ENCODE measurements around the gene IL10RB. TPM values are rescaled to one million over a fixed set of nuclear protein-coding genes. Genes with fewer than 3 reads are reported as not detected.

IL10RB gene
- total and polyA plus RNA-seq, 2 of the 8 experiments (the other 6 are each of a cell fraction or from before 2014, with no cell fraction given) = 2.7 to 3.2 TPM

DNA sequence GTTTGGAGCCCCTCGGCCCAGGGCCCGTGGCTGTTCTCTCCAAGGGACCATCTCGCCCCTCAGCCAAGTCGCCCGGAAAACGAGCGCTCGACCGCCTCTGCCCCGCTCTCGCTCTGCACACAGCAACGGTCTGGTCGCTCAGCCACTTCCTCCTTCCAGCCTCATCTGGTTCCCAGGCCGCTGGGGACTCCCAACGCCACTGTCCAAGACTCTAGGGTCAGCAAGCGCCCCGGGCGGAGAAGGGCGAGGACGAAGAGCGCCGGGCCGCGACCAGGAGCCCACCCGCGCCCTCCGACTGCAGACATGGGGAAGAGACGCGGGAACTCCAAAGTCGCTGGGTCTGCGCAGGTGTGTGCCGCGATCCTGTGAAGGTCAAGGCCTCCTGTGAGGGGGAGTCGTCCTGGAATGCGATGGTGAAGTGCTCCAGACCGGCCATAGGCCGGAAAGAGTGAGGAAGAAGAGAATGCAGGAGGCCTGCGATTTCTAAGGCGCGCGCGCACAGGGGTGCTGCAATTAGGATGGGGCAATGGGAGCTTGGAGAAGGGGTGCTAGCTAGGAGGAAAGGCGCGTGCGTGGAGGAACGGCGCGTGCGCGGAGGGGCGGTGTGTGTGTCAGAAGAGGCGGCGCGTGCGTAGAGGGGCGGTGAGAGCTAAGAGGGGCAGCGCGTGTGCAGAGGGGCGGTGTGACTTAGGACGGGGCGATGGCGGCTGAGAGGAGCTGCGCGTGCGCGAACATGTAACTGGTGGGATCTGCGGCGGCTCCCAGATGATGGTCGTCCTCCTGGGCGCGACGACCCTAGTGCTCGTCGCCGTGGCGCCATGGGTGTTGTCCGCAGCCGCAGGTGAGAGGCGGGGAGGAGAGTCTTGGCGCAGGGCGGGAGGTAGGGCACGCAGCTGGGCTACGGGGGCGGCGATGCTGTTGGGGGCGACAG is 58.4 kb downstream of the IL10RB start, which contains the start of gene IFNAR1 (continued):
- TF ChIP-seq ATF2 (IDR thresholded peaks at IDR 0.05; ENCODE audit: low read length) (no peak), TCF12 (IDR thresholded peaks at IDR 0.05; ENCODE audit: low read depth, low read length) (peak; percentile 9; the same call in 1 of the 2 replicates), KDM5A (IDR thresholded peaks at IDR 0.05; ENCODE audit: low read length) (no peak), MAX (IDR thresholded peaks at IDR 0.05) (peak; percentile 91), TEAD4 (IDR thresholded peaks at IDR 0.05; ENCODE audit: low read depth, low read length) (peak; percentile 86; the same call in 1 of the 2 replicates), PHF8 (conservative IDR thresholded peaks at IDR 0.05; ENCODE audit: low read depth, low read length) (peak; percentile 70), SUZ12 (IDR thresholded peaks at IDR 0.05; ENCODE audit: low read length) (no peak), JUN (IDR thresholded peaks at IDR 0.05; ENCODE audit: low read depth, low read length) (no peak), KDM1A (IDR thresholded peaks at IDR 0.05; ENCODE audit: borderline replicate concordance, low read length) (peak; percentile 21; the same call in 1 of the 2 replicates), YY1 (IDR thresholded peaks at IDR 0.05; ENCODE audit: low read depth, low read length) (peak; percentile 65; the same call in 1 of the 2 replicates), SP1 (IDR thresholded peaks at IDR 0.05; ENCODE audit: low read depth, low read length) (no peak), SAP30 (IDR thresholded peaks at IDR 0.05; ENCODE audit: insufficient read depth, insufficient replicate concordance, low read length) (peak; percentile 46), NRF1 (IDR thresholded peaks at IDR 0.05; ENCODE audit: low read depth, low read length) (peak; percentile 95), JUND (IDR thresholded peaks at IDR 0.05; ENCODE audit: low read length) (no peak), CEBPB (IDR thresholded peaks at IDR 0.05; ENCODE audit: low read depth, low read length) (no peak), EP300 (IDR thresholded peaks at IDR 0.05; ENCODE audit: borderline replicate concordance in 1 of 2, low read depth in 2 of 2, low read length in 2 of 2) (no peak), GABPA (IDR thresholded peaks at IDR 0.05; ENCODE audit: borderline replicate concordance, insufficient read depth, low read length) (no peak), POLR2AphosphoS5 (IDR thresholded peaks at IDR 0.05; ENCODE audit: low read depth, low read length) (peak; percentile 89; the same call in 1 of the 2 replicates), BCL11A (IDR thresholded peaks at IDR 0.05; ENCODE audit: low read depth in 2 of 2, low read length in 2 of 2) (no peak), SIRT6 (IDR thresholded peaks at IDR 0.05; ENCODE audit: low read length) (no peak)

All from H1 (cell line).